Dermis microvascular lymphatic vessel endothelial cell (primary cell): ENCODE measurements around the gene PLA2G4D. TPM values are rescaled to one million over a fixed set of nuclear protein-coding genes. Genes with fewer than 3 reads are reported as not detected.

Experiments
- DNase-seq, 2 donors: peaks; one replicate each; pipeline versions ENCODE4 v3.0.0 to v3.0.0-alpha.2; 2010; ENCODE audit warnings: low read depth in 2 of 2
- total RNA-seq: library from RNA; depleted of rRNA; stranded (reverse); fragments of >200 nt; gene quantifications from 2 replicates; pipeline ENCODE4 v1.2.1, GENCODE V29; 2014

The PLA2G4D gene
- total RNA-seq, 1 donor from 2014 or later = not detected

GRCh38 chr15:42027521-42027920, 66.8 kb downstream of the PLA2G4D start:
- no peak for DNase-seq

GRCh38 chr15:42024303-42024702, 70.1 kb downstream of the PLA2G4D start:
- DNase-seq = no peak

GRCh38 chr15:42021593-42021992, 72.8 kb downstream of the PLA2G4D start:
- DNase-seq = no peak

GRCh38 chr15:42020713-42021273, 73.6 kb downstream of the PLA2G4D start, which contains the start of gene PLA2G4E:
Gene PLA2G4E, minus strand, starts transcription at chr15:42021042. Its CDS starts 12 bp downstream, at chr15:42021030.
- DNase-seq = no peak

DNA sequence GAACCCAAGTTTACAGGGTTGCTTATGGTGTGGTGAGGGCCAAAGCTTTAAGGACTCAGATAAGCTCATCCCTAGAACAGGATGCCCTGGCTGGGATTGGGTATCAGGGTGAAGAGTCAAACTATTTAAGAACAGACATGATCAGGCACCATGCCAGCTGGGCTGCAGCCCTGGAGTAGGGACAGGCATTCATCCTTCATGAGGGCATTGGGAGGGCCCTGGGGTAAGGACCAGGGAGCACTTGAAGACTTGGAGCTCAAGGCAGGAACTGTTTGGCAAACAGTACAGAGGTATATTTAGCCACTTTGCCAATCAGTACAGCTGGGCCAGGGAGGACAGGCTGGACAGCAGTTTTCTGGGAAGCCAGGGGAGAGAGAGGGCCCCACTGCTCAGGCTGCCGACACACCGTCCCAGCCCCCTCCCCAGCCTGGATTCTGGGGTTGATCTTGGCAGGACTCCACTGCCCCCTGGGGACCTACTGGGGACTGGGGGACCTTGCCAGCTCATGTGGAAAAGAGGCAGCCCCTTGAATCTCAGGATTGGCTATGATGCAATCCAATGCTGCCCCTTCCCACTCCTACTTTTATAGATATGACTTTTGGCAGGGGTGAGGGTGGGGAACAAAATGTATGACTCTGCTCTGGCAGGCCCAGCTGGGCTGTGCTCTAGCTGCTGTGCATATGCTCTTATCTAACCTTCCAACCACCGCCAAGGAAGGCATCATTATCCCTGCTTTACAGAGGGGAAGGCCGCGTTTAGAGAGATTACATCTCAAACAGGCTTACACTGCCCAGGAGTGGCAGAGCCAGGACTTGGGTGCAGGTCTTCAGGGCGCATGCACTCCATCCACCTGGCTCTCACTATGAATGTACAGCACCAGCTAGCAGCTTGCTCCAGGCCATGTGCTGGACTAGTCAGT, 75.8 kb downstream of the PLA2G4D start:
- DNase-seq = no peak

Other genes starting within 250 kb of the PLA2G4D start
- gene SPTBN5, start 200.5 kb downstream of the PLA2G4D start, total RNA-seq = 0.63 and 2.7 TPM in 2 replicates
- gene EHD4, start 122.0 kb downstream of the PLA2G4D start, total RNA-seq = 66.4 and 68.8 TPM in 2 replicates
- gene PLA2G4E, start 73.5 kb downstream of the PLA2G4D start, total RNA-seq = not detected in 2 replicates
- not detected in 2 replicates for gene PLA2G4F, start 62.1 kb upstream of the PLA2G4D start, total RNA-seq
- 25.0 and 37.2 TPM in 2 replicates for gene VPS39, start 113.7 kb upstream of the PLA2G4D start, total RNA-seq
- 9.5 and 11.5 TPM in 2 replicates for gene GANC, start 178.6 kb upstream of the PLA2G4D start, total RNA-seq
- gene TMEM87A, start 178.9 kb upstream of the PLA2G4D start, total RNA-seq = 45.3 and 55.1 TPM in 2 replicates